ENCODE data around the gene UEVLD.

DNA sequence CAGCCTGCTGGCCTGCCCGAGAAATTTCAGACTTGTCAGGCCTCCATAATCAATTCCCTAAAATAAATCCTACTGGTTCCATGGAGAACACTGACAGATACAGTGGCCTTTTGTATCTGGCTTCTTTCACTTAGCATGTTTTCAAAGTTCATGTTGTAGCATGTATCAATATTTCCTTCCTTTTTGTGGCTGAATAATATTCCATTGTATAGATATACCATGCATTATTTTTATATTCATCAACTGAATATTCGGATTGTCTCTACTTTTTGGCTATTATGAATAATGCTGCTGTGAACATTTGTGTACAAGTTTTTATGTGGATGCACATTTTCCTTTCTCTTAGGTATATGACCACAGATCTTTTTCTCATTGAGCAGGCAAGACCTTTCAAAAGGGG lies 35.2 kb upstream of the UEVLD start:
- TF ChIP-seq, protein P1, sequence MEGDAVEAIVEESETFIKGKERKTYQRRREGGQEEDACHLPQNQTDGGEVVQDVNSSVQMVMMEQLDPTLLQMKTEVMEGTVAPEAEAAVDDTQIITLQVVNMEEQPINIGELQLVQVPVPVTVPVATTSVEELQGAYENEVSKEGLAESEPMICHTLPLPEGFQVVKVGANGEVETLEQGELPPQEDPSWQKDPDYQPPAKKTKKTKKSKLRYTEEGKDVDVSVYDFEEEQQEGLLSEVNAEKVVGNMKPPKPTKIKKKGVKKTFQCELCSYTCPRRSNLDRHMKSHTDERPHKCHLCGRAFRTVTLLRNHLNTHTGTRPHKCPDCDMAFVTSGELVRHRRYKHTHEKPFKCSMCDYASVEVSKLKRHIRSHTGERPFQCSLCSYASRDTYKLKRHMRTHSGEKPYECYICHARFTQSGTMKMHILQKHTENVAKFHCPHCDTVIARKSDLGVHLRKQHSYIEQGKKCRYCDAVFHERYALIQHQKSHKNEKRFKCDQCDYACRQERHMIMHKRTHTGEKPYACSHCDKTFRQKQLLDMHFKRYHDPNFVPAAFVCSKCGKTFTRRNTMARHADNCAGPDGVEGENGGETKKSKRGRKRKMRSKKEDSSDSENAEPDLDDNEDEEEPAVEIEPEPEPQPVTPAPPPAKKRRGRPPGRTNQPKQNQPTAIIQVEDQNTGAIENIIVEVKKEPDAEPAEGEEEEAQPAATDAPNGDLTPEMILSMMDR (IDR thresholded peaks at IDR 0.05; ENCODE audit: low read length): no peak
- no peak for TF ChIP-seq EZH2 (optimal IDR thresholded peaks at IDR 0.05; ENCODE audit: low read depth, low read length)
